Activated naive CD4-positive, alpha-beta T cell treated with anti-CD3 and anti-CD28 coated beads, Interleukin-2, amount 10 ng/mL, durations not matched to agents 7 days and 5 days (primary cell): Measurements from ENCODE around the gene TRIML2.

Experiments
- CTCF ChIA-PET: fragments of 350-600 bp; sonication (Branson Sonifier 250); formaldehyde crosslinking; loops from one replicate; lab custom pipeline; 2021; ENCODE audit warnings: antibody characterized with exemption; lab: Charles Lee
- DNase-seq: peaks from one replicate; pipeline ENCODE4 v3.0.0-alpha.2; 2020
- H3K27ac Mint-ChIP-seq: one replicate; pipeline ENCODE4 v1.8.0; 2021; ENCODE audit warnings: mild to moderate bottlenecking, moderate library complexity, mixed read lengths
- H3K27me3 Mint-ChIP-seq: one replicate; pipeline ENCODE4 v1.8.0; 2021; ENCODE audit warnings: mild to moderate bottlenecking, mixed read lengths
- H3K36me3 Mint-ChIP-seq: one replicate; pipeline ENCODE4 v1.8.0; 2021; ENCODE audit warnings: mixed read lengths
- H3K4me1 Mint-ChIP-seq: one replicate; pipeline ENCODE4 v1.8.0; 2021; ENCODE audit warnings: mixed read lengths
- H3K4me3 Mint-ChIP-seq: one replicate; pipeline ENCODE4 v1.8.0; 2021; ENCODE audit warnings: mild to moderate bottlenecking, moderate library complexity, mixed read lengths
- H3K9me3 Mint-ChIP-seq: one replicate; pipeline ENCODE4 v1.8.0; 2021; ENCODE audit warnings: mixed read lengths

TRIML2 gene

DNA sequence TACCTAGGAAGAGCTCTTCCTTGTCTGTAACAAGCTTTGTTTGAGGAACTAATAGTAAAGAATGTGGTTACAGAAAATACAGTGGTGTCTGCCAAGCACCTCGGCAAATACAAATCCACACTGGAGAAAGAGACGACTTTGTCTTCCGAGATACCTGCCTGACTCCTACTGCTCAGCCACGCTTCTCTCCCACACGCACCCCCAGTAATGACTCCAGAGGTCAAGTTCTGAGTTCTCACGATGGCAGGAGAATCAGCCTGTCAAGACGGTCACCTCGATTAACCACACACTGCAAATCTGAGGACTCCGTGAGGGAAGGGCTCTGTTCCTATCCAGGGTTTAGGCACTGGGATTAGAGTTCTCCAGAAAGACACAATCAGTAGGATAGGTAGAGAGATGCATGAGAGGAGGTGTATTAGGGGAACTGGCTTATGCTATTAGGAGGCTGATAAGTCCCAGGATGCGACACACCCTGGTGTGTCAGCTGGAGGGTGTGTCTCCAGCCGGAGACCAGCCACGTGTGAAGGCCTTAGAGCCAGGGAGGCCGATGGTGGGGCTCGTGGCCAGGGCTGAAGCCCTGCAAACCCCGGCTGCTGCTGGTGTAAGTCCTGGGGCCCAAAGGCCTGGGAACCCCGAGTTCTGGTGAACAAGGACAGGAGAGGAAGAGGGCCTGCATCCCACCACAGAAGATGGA lies 8.4 kb upstream of the TRIML2 start:
- no peak overlapping the region for H3K4me3 Mint-ChIP-seq
- H3K36me3 Mint-ChIP-seq = no peaks in the 10 kb centered on the region
- CTCF ChIA-PET = no interaction called here
- peaks cover 29% of the 10 kb centered on the region for H3K9me3 Mint-ChIP-seq
- H3K27me3 Mint-ChIP-seq = no peaks in the 10 kb centered on the region
- no peak overlapping the region for H3K27ac Mint-ChIP-seq
- no peaks in the 10 kb centered on the region for H3K4me1 Mint-ChIP-seq
- no peak for DNase-seq

DNA sequence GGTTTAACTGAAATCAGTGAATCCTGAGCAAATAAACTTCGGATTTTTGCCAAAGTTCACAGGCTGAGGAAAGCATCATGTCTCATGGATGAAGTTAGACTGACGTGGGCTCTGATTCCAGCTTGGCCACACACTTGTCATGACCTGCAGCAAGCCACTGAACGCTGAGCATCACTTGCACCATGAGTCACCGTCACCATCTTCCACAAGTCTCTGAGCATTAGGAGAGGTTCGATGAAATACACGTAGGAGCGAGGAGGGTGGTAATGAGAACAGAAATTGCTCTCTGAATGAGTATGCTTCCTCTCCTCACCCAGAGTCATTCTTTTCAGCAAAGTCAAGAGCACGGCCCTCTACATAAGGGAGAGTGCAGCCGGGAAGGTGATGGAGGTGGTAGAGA lies 3.8 kb upstream of the TRIML2 start:
- H3K27ac Mint-ChIP-seq = no peak overlapping the region
- no peak for DNase-seq
- H3K9me3 Mint-ChIP-seq = peaks cover 15% of the 10 kb centered on the region
- CTCF ChIA-PET = no interaction called here
- no peaks in the 10 kb centered on the region for H3K4me1 Mint-ChIP-seq
- no peaks in the 10 kb centered on the region for H3K27me3 Mint-ChIP-seq
- no peak overlapping the region for H3K4me3 Mint-ChIP-seq
- no peaks in the 10 kb centered on the region for H3K36me3 Mint-ChIP-seq

DNA sequence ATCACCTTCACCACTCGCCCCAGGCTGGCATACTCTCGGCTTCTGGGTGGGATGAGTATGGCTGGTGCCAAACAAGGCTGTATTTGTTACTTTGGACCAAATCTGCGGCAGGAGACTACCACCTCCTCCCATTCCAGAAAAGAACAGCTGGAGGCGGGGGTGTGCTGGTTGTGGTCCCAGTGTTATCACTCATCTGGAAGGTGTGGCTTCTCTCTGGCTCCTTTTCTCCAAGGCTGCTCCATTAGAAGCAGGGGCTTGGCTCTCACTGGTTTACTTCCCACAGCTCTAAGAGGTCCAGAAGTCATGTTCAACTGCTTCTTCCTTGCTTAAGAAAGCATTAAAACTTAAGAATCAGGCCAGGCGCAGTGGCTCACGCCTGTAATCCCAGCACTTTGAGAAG lies 2.6 kb upstream of the TRIML2 start:
- Mint-ChIP-seq H3K4me3 (no peak overlapping the region), H3K9me3 (peaks cover 18% of the 10 kb centered on the region), H3K27me3 (no peaks in the 10 kb centered on the region), H3K36me3 (no peaks in the 10 kb centered on the region), H3K27ac (no peak overlapping the region), H3K4me1 (no peaks in the 10 kb centered on the region)
- DNase-seq = no peak
- CTCF ChIA-PET = no interaction called here

DNA sequence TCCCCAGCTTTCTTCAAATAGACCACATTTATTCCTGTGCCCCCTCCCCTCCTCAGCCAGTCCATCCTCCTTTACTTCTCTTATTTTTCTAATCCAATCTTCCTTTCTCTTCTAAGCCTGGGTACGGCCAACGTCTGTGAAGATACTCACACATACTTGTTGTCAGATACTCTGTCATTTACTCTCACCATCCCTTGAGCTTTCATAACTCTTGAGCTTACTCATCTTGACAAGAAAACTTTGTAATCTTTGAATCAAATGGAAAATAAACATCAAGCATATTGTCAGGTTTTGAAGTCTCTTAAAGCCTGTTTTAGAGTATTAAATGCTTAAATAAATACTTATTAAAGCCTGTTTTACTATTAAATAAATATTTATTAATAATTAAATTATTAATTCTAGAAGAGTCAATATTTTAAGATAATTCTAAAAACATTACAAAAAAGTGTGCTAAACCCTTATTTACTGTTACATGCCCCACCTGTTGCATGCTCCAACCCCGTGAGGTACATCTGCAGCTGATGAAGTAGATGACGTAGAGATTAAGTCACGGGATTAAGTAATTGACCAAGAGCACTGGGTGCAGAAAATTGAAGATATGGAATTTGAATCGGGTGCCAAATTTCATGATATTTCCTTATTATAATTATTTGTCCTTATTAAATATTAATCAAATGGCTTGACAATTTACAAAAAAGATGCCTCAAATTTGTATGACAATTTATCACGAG lies 1.5 kb upstream of the TRIML2 start:
- Mint-ChIP-seq H3K4me3 (no peak overlapping the region), H3K4me1 (no peaks in the 10 kb centered on the region), H3K27me3 (no peaks in the 10 kb centered on the region), H3K9me3 (peaks cover 19% of the 10 kb centered on the region), H3K36me3 (no peaks in the 10 kb centered on the region), H3K27ac (no peak overlapping the region)
- no peak for DNase-seq
- CTCF ChIA-PET = no interaction called here

DNA sequence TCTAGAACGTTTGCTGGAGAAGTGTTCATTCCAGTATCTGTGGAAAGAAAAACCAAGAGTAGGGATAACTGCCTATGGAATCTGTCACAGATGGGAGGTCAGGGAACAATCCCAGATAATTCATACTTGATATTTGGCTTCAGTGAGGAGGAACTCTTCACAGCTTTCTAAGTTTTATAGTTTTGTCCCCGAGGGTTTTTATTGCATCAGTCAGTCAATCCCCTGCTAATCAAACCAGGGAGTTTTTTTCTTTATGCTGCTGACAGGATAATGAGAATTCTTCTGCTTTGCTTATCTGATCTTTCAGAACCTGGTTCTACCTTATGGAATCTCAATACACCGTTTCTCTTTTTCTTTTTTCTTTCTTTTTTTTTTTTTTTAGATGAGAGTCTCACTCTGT lies 633 bp upstream of the TRIML2 start:
- Mint-ChIP-seq H3K4me1 (no peaks in the 10 kb centered on the region), H3K4me3 (no peak overlapping the region), H3K9me3 (peaks cover 21% of the 10 kb centered on the region), H3K27me3 (no peaks in the 10 kb centered on the region), H3K27ac (no peak overlapping the region), H3K36me3 (no peaks in the 10 kb centered on the region)
- CTCF ChIA-PET = no interaction called here
- no peak for DNase-seq

DNA sequence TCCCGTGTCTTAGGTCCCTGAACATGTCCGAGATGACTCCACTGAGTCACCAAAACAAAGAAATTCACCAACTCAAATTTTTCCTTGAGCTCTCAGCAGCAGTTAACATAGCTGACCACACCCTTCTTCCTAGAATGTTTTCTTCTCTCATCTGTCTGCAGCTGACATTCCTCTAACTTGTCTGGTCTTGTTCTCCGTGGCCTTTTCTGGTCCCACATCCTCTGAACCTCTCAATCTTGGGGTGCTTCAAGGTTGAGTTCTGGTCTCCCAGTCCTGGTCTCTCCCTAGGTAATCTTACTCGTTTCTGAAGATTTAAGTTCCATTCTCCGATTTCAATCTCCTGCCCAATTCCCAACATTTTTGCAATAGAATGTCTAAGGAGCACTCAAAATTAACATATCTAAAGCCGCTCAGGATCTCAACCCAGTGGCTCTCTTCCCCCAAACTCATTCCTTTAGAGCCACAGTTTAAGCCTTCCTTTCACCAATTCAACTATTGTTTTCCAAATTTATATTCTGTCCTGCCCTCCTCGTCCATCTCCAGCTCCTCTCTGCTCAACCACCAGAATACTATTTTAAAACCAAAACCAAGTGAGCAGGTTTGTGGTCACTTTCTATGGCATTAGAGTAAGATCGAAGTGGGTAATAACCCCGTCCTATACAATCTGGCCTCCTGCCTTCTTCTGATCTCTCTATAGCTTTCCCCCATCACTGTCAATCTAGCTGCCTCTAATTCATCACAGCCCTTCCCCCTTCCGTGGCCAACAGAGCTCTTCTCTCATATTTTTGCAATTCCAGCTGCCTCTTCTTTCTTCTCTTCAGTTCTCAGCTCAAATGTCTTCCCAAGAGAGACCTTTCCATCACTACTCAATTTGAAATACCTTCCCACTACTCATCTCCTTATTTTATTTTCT lies 1.2 kb downstream of the TRIML2 start:
- Mint-ChIP-seq H3K4me3 (no peak overlapping the region), H3K36me3 (no peaks in the 10 kb centered on the region)

DNA sequence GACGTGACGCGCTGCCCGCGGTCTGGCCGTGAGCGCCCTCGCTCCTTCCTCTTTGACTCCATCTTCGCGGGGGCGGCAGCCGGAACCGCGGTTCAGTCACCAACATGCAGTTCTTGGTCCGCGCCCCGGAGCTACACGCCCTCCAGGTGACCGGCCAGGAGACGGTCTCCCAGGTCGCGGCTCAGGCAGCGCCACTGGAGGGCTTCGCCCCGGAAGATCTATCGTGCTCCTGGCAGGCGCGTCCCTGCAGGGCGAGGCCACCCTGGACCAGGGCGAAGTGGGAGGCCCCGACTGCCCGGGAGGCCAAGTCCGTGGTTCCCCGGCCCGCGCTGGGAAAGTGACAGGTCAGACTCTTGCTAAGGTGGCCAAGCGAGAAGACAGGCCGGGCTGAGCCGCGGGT lies 2.9 kb downstream of the TRIML2 start:
- CTCF ChIA-PET = no interaction called here
- H3K9me3 Mint-ChIP-seq = peaks cover 28% of the 10 kb centered on the region
- H3K36me3 Mint-ChIP-seq = no peaks in the 10 kb centered on the region
- no peak for DNase-seq
- no peaks in the 10 kb centered on the region for H3K27me3 Mint-ChIP-seq
- no peak overlapping the region for H3K4me3 Mint-ChIP-seq
- H3K4me1 Mint-ChIP-seq = no peaks in the 10 kb centered on the region
- no peak overlapping the region for H3K27ac Mint-ChIP-seq

More for the DNA sequence above, 1.2 kb downstream of the TRIML2 start:
- Mint-ChIP-seq H3K4me1 (no peaks in the 10 kb centered on the region), H3K27me3 (no peaks in the 10 kb centered on the region), H3K27ac (no peak overlapping the region), H3K9me3 (peaks cover 26% of the 10 kb centered on the region)
- CTCF ChIA-PET = no interaction called here
- no peak for DNase-seq

DNA sequence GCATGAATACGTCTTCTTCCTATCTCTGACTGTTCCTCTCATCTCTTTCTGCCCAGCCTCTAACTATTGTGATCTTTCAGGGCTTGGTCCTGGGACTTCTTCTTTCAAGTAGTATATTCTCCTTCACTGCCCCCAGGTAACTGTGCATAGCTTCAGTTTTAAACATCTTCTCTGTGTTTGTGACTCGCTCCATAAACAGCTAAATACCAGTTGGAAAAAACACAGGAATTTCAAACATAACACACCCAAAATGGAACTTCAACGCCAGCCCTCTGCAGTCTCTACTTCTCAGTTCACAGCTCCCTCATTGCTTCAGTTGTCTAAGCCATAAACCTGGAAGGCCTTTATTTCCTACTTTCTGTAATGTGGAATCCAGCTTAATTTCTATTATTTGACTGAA lies 16.6 kb downstream of the TRIML2 start:
- CTCF ChIA-PET = no interaction called here
- H3K27me3 Mint-ChIP-seq = no peaks in the 10 kb centered on the region
- no peak for DNase-seq

DNA sequence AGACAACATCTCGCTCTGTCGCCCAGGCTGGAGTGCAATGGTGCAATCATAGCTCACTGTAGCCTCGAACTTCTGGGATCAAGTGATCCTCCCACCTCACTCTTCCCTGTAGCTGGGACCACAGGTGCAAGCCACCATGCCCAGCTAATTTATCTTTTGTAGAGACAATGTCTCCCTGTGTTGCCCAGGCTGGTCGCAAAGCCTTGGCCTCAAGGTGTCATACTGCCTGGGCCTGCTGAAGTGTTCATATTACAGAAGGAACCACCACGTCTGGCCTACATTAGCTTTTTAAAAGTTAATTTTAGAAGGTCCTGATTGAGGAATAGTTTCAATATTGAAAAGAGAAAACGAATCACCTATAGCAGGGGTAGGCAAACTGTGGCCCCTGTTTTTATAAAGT lies 22.5 kb downstream of the TRIML2 start:
- CTCF ChIA-PET = no interaction called here

More for the DNA sequence above, 16.6 kb downstream of the TRIML2 start:
- no peaks in the 10 kb centered on the region for H3K4me1 Mint-ChIP-seq
- H3K4me3 Mint-ChIP-seq = no peak overlapping the region
- peaks cover 38% of the 10 kb centered on the region for H3K9me3 Mint-ChIP-seq
- no peak overlapping the region for H3K27ac Mint-ChIP-seq
- H3K36me3 Mint-ChIP-seq = no peaks in the 10 kb centered on the region

DNA sequence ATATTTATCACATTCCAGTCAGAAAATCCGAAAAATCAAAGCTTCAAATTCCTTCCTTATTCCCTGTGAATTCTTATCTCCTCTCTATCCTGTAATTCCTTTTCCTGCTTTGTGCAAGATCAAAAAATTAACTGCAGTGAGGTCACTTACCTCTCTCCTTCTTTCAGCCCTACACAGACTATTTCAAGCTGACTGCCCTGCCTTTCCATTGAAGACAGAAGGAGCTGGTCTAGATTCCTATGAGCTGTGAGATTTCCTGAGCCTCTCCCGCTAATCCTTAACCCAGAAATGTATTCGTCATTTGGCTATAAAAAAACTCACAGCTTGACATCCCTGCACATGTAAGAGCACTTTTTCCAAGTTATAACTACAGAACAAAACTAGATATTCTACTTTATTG lies 26.6 kb downstream of the TRIML2 start:
- no peaks in the 10 kb centered on the region for H3K36me3 Mint-ChIP-seq
- H3K4me3 Mint-ChIP-seq = no peak overlapping the region
- no peak for DNase-seq
- no peak overlapping the region for H3K27ac Mint-ChIP-seq
- peaks cover 19% of the 10 kb centered on the region for H3K9me3 Mint-ChIP-seq
- H3K4me1 Mint-ChIP-seq = no peaks in the 10 kb centered on the region
- CTCF ChIA-PET = no interaction called here
- no peaks in the 10 kb centered on the region for H3K27me3 Mint-ChIP-seq

More for the DNA sequence above, 22.5 kb downstream of the TRIML2 start:
- no peak overlapping the region for H3K4me3 Mint-ChIP-seq
- H3K4me1 Mint-ChIP-seq = no peaks in the 10 kb centered on the region
- no peaks in the 10 kb centered on the region for H3K36me3 Mint-ChIP-seq
- peaks cover 31% of the 10 kb centered on the region for H3K9me3 Mint-ChIP-seq
- DNase-seq = no peak
- no peaks in the 10 kb centered on the region for H3K27me3 Mint-ChIP-seq
- H3K27ac Mint-ChIP-seq = no peak overlapping the region

DNA sequence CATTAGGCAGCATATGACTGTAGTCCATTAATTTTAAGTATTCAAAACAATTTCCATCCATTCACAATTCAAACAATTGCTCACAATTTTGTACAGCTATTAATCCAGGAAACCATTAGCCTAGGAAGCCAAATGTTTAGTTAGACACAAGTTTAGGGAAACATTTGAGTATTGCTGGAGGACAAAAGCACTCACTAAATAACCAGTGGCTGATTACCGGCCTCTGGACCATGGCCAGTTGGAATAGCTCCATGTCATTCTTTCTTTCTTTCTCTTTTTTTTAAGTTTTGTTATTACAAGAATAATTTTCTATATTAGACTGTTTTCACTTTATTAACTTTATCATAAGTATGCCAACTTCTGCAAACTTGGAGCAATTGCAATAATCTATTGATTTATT lies 31.3 kb downstream of the TRIML2 start:
- Mint-ChIP-seq H3K4me3 (no peak overlapping the region), H3K27ac (no peak overlapping the region), H3K27me3 (no peaks in the 10 kb centered on the region), H3K9me3 (peaks cover 10% of the 10 kb centered on the region), H3K36me3 (no peaks in the 10 kb centered on the region), H3K4me1 (no peaks in the 10 kb centered on the region)
- CTCF ChIA-PET = no interaction called here
- no peak for DNase-seq

DNA sequence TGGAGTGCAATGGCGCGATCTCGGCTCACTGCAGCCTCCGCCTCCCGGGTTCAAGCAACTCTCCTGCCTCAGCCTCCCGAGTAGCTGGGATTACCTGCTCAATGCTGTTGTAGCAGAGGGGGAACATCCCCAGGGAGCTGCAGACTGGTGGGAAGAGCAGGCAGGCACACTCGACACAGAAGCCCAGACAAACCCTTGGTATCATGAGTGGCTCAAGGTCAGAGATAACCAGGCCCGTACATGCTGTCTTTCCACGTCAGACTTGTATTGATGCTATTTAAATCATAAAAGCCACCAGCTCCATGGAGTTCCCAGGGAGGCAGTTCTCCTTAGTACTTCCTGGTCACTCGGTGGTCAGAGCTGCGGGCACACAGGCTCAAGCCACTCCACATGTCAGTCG lies 33.2 kb downstream of the TRIML2 start:
- Mint-ChIP-seq H3K4me1 (no peaks in the 10 kb centered on the region), H3K4me3 (no peak overlapping the region), H3K27me3 (no peaks in the 10 kb centered on the region), H3K27ac (no peak overlapping the region), H3K36me3 (no peaks in the 10 kb centered on the region), H3K9me3 (peaks cover 9% of the 10 kb centered on the region)
- CTCF ChIA-PET = no interaction called here
- DNase-seq = no peak

DNA sequence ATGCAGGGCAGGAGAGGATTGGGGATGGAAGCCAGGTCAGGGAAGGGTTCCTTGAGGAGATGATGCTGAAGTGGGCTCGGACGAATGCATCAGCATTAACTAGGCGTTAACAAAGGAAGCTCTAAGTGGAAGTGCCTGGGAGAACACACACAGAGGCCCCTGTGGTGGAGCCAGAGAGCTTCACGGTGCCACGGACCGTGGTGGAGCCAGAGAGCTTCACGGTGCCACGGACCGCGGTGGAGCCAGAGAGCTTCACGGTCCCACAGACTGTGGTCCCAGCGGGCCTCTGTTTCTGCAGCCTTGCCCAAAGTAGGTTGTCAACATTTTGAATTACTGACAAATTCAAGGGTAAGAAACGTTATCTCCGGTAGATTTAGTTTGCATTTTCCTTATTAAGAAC lies 48.3 kb downstream of the TRIML2 start:
- no peak for DNase-seq
- CTCF ChIA-PET = no interaction called here
- Mint-ChIP-seq H3K9me3 (peaks cover 13% of the 10 kb centered on the region), H3K36me3 (no peaks in the 10 kb centered on the region), H3K4me3 (no peak overlapping the region), H3K27me3 (no peaks in the 10 kb centered on the region), H3K4me1 (no peaks in the 10 kb centered on the region), H3K27ac (no peak overlapping the region)

DNA sequence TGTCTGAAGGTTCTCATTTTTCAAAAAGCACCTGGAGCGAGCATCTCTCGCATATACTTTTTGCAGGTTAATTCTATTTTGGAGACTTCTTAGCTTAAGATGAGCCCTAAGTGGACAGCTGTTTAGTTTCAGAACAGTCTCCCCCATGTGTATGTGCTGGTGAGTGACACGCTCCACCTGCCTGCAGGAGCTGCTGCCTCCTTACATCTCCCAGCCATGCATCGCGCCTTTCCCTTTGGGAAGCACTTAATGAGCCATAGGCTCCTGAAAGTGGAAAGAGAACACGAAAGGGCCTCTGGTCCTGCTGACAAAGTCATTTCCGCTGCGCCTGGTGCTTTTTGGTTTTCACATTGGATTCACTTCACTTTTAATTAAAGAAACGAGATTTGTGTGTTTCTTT lies 56.1 kb downstream of the TRIML2 start:
- no peaks in the 10 kb centered on the region for H3K27me3 Mint-ChIP-seq

More for the DNA sequence above, 56.1 kb downstream of the TRIML2 start:
- no peak overlapping the region for H3K4me3 Mint-ChIP-seq
- H3K4me1 Mint-ChIP-seq = no peaks in the 10 kb centered on the region
- peaks cover 14% of the 10 kb centered on the region for H3K9me3 Mint-ChIP-seq
- no peaks in the 10 kb centered on the region for H3K36me3 Mint-ChIP-seq
- DNase-seq = no peak
- CTCF ChIA-PET = no interaction called here
- no peak overlapping the region for H3K27ac Mint-ChIP-seq
